ENCODE measurements around the gene RNF111.

DNA sequence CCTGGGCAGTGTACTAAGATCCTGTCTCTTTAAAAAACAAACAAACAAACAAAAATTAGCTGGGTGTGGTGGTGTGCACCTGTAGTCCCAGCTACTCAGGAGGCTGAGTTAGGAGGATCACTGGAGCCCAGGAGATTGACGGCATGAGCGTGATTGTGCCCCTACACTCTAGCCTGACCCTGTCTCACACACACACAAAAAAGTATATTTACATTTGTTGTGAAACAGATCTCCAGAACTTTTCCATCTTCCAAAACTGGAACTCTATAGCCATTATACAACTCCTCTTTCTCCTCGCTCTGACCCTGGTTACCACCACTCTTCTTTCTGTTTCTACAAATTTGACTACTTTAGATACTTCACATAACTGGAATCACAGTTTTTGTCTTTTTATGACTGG lies 61.4 kb downstream of the RNF111 start:
- no peak for TF ChIP-seq POLR2A (IDR thresholded peaks at IDR 0.05)
- TF ChIP-seq CTCF (IDR thresholded peaks at IDR 0.05 in 4 of 5, conservative IDR thresholded peaks at IDR 0.05 in 1 of 5): no peak
